Neural progenitor cell (in vitro differentiated cells): Measurements from ENCODE around the gene ADAMTS6. TPM values are rescaled to one million over a fixed set of nuclear protein-coding genes. Genes with fewer than 3 reads are reported as not detected.
"Not testable (repeated sequence)": the region's sequence is repeated elsewhere in the genome, so short reads cannot be mapped to it uniquely, and the experiment has no call there.

Source experiments
- DNase-seq: peaks from one replicate; pipeline ENCODE4 v3.0.0-alpha.2; 2016; ENCODE audit warnings: low spot score
- H2AFZ ChIP-seq: fragments of 200-600 bp; sonication (generic); replicated peaks from 2 replicates; pipeline ENCODE4 v1.6.1; 2016; ENCODE audit warnings: antibody characterized with exemption
- H3F3A ChIP-seq: fragments of 200-600 bp; sonication (generic); 2 replicates; pipeline ENCODE4 v1.6.1; 2016; ENCODE audit warnings: antibody characterized with exemption, low read depth
- H3K27ac ChIP-seq: fragments of 200-600 bp; sonication (generic); 2 replicates; pipeline ENCODE4 v1.5.1; 2016; ENCODE audit warnings: mild to moderate bottlenecking
- H3K27me3 ChIP-seq: fragments of 200-600 bp; sonication (generic); 2 replicates; pipeline ENCODE4 v1.6.1; 2016; ENCODE audit warnings: mild to moderate bottlenecking, moderate library complexity
- H3K36me3 ChIP-seq: fragments of 200-600 bp; sonication (generic); 2 replicates; pipeline ENCODE4 v1.5.1; 2016
- H3K4me1 ChIP-seq: fragments of 200-600 bp; sonication (generic); 2 replicates; pipeline ENCODE4 v1.6.1; 2016; ENCODE audit warnings: mixed run types
- H3K4me2 ChIP-seq: fragments of 200-600 bp; sonication (generic); 2 replicates; pipeline ENCODE4 v1.6.1; 2016
- H3K4me3 ChIP-seq: fragments of 200-600 bp; sonication (generic); 2 replicates; pipeline ENCODE4 v1.5.1; 2016
- H3K79me2 ChIP-seq: fragments of 200-600 bp; sonication (generic); 2 replicates; pipeline ENCODE4 v1.6.1; 2016; ENCODE audit warnings: low read depth
- H3K9ac ChIP-seq: fragments of 200-600 bp; sonication (generic); 2 replicates; pipeline ENCODE4 v1.6.1; 2016
- H3K9me3 ChIP-seq: fragments of 200-600 bp; sonication (generic); 2 replicates; pipeline ENCODE4 v1.5.1; 2016; ENCODE audit warnings: low read depth
- H4K20me1 ChIP-seq: fragments of 200-600 bp; sonication (generic); 2 replicates; pipeline ENCODE4 v1.6.1; 2016; ENCODE audit warnings: low read depth
- H3K27ac Mint-ChIP-seq: 3 replicates; pipeline ENCODE4 v1.8.0; 2021; ENCODE audit warnings: mixed read lengths
- H3K27me3 Mint-ChIP-seq: 2 replicates; pipeline ENCODE4 v1.8.0; 2022; ENCODE audit warnings: low read depth, mild to moderate bottlenecking, inconsistent platforms, moderate library complexity, mixed read lengths; ENCODE audit not compliant: insufficient read depth
- H3K36me3 Mint-ChIP-seq: 3 replicates; pipeline ENCODE4 v1.8.0; 2021; ENCODE audit warnings: mixed read lengths
- H3K4me1 Mint-ChIP-seq: 3 replicates; pipeline ENCODE4 v1.8.0; 2021; ENCODE audit warnings: mixed read lengths
- H3K4me3 Mint-ChIP-seq: 3 replicates; pipeline ENCODE4 v1.8.0; 2021; ENCODE audit warnings: mild to moderate bottlenecking, moderate library complexity, mixed read lengths
- H3K9me3 Mint-ChIP-seq: 3 replicates; pipeline ENCODE4 v1.8.0; 2020; ENCODE audit warnings: mixed read lengths
- EZH2 ChIP-seq: fragments of 200-600 bp; sonication (generic); IDR thresholded peaks from 2 replicates; pipeline ENCODE4 v1.6.1; 2017; ENCODE audit warnings: antibody characterized with exemption, mild to moderate bottlenecking, moderate library complexity
- EZH2phosphoT487 ChIP-seq: fragments of 200-600 bp; sonication (generic); IDR thresholded peaks from 2 replicates; pipeline ENCODE4 v1.6.1; 2017; ENCODE audit warnings: antibody characterized with exemption
- total RNA-seq: library from RNA; depleted of rRNA; stranded (reverse); fragments of >200 nt; gene quantifications from 2 replicates; pipeline ENCODE4 v1.2.3, GENCODE V29; 2015; ENCODE audit warnings: low replicate concordance
- TF ChIP-seq, protein P1 (sequence below): fragments of 200-600 bp; sonication (generic); IDR thresholded peaks from 2 replicates; pipeline ENCODE4 v1.5.1; 2017; ENCODE audit warnings: antibody characterized with exemption, mild to moderate bottlenecking

The ADAMTS6 gene
- total RNA-seq, 1 donor from 2014 or later, result 14.3 TPM

GRCh38 chr5:65324226-65324625, 157.5 kb downstream of the ADAMTS6 start:
- H3K4me1 ChIP-seq, result peaks cover 4% of the 10 kb centered on the region
- no peaks in the 10 kb centered on the region for H4K20me1 ChIP-seq
- no peak overlapping the region for H2AFZ ChIP-seq
- no peak overlapping the region for H3K27ac ChIP-seq
- H3K36me3 ChIP-seq, result no peaks in the 10 kb centered on the region
- H3K27me3 Mint-ChIP-seq, result no peaks in the 10 kb centered on the region
- no peaks in the 10 kb centered on the region for H3K9me3 Mint-ChIP-seq
- H3K4me3 ChIP-seq, result no peak overlapping the region
- H3K4me3 Mint-ChIP-seq, result no peak overlapping the region
- no peaks in the 10 kb centered on the region for H3K36me3 Mint-ChIP-seq
- no peaks in the 10 kb centered on the region for H3K79me2 ChIP-seq
- H3K4me1 Mint-ChIP-seq, result peaks cover 4% of the 10 kb centered on the region
- H3K9me3 ChIP-seq, result no peaks in the 10 kb centered on the region
- TF ChIP-seq EZH2phosphoT487 (no peak), EZH2 (no peak)
- TF ChIP-seq, protein P1, sequence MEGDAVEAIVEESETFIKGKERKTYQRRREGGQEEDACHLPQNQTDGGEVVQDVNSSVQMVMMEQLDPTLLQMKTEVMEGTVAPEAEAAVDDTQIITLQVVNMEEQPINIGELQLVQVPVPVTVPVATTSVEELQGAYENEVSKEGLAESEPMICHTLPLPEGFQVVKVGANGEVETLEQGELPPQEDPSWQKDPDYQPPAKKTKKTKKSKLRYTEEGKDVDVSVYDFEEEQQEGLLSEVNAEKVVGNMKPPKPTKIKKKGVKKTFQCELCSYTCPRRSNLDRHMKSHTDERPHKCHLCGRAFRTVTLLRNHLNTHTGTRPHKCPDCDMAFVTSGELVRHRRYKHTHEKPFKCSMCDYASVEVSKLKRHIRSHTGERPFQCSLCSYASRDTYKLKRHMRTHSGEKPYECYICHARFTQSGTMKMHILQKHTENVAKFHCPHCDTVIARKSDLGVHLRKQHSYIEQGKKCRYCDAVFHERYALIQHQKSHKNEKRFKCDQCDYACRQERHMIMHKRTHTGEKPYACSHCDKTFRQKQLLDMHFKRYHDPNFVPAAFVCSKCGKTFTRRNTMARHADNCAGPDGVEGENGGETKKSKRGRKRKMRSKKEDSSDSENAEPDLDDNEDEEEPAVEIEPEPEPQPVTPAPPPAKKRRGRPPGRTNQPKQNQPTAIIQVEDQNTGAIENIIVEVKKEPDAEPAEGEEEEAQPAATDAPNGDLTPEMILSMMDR, result no peak
- no peak for DNase-seq
- H3K27ac Mint-ChIP-seq, result no peak overlapping the region
- no peaks in the 10 kb centered on the region for H3K27me3 ChIP-seq
- no peak overlapping the region for H3K4me2 ChIP-seq
- no peaks in the 10 kb centered on the region for H3F3A ChIP-seq
- H3K9ac ChIP-seq, result no peak overlapping the region

GRCh38 chr5:65320704-65321103, 161.0 kb downstream of the ADAMTS6 start:
- not testable (repeated sequence) for H3K27ac ChIP-seq, H3K27ac Mint-ChIP-seq, H3K9me3 Mint-ChIP-seq, H3K36me3 Mint-ChIP-seq, H3K36me3 ChIP-seq, H3K4me3 Mint-ChIP-seq, H3K4me1 Mint-ChIP-seq, H3K4me2 ChIP-seq, H3F3A ChIP-seq, H4K20me1 ChIP-seq, H3K79me2 ChIP-seq, DNase-seq, H2AFZ ChIP-seq, H3K4me3 ChIP-seq, H3K9me3 ChIP-seq, H3K27me3 Mint-ChIP-seq, H3K27me3 ChIP-seq, H3K4me1 ChIP-seq, H3K9ac ChIP-seq

GRCh38 chr5:65320250-65320649, 161.5 kb downstream of the ADAMTS6 start:
- DNase-seq, result no peak
- H4K20me1 ChIP-seq, result no peaks in the 10 kb centered on the region
- H3K79me2 ChIP-seq, result no peaks in the 10 kb centered on the region
- TF ChIP-seq, protein P1, result no peak
- TF ChIP-seq EZH2 (no peak), EZH2phosphoT487 (no peak)
- no peak overlapping the region for H3K4me2 ChIP-seq
- no peaks in the 10 kb centered on the region for H3K4me1 ChIP-seq
- H3K27me3 ChIP-seq, result no peaks in the 10 kb centered on the region
- Mint-ChIP-seq H3K27ac (no peak overlapping the region), H3K4me1 (no peaks in the 10 kb centered on the region), H3K4me3 (no peak overlapping the region), H3K27me3 (no peaks in the 10 kb centered on the region), H3K36me3 (no peaks in the 10 kb centered on the region), H3K9me3 (no peaks in the 10 kb centered on the region)
- H3K9me3 ChIP-seq, result no peaks in the 10 kb centered on the region
- no peak overlapping the region for H3K27ac ChIP-seq
- no peaks in the 10 kb centered on the region for H3K36me3 ChIP-seq
- H3K9ac ChIP-seq, result no peak overlapping the region
- no peaks in the 10 kb centered on the region for H3F3A ChIP-seq
- no peak overlapping the region for H2AFZ ChIP-seq
- no peak overlapping the region for H3K4me3 ChIP-seq

DNA sequence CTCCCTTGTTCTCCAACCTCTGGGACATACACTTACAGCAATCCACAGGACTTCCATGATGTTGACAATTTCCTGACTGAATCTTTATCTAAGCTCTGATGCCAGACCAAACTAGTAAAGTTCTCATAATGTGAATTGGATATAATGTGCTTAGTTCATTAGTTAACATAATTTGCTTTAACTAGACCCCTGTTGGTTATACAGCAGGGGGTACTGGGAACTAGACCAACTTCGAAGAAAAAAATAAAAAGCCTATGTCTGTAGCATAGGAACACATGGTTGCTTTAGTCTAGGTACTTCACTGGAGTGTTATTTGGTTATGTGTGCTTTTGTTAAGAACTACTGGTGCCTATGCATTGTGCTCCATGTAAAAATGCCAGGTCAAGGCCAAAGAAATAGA, 173.8 kb downstream of the ADAMTS6 start:
- H3K4me1 Mint-ChIP-seq, result no peaks in the 10 kb centered on the region
- no peaks in the 10 kb centered on the region for H3F3A ChIP-seq
- H3K27ac ChIP-seq, result no peak overlapping the region
- no peak overlapping the region for H3K9ac ChIP-seq
- TF ChIP-seq, protein P1, result no peak
- TF ChIP-seq EZH2phosphoT487, result no peak
- no peak for TF ChIP-seq EZH2
- no peak overlapping the region for H3K4me3 Mint-ChIP-seq
- peaks cover 3% of the 10 kb centered on the region for H3K9me3 Mint-ChIP-seq
- no peaks in the 10 kb centered on the region for H4K20me1 ChIP-seq
- no peaks in the 10 kb centered on the region for H3K79me2 ChIP-seq
- no peaks in the 10 kb centered on the region for H3K27me3 ChIP-seq
- H3K36me3 ChIP-seq, result no peaks in the 10 kb centered on the region
- no peak for DNase-seq
- H3K4me2 ChIP-seq, result no peak overlapping the region
- H3K27ac Mint-ChIP-seq, result no peak overlapping the region
- no peak overlapping the region for H2AFZ ChIP-seq
- no peaks in the 10 kb centered on the region for H3K27me3 Mint-ChIP-seq
- no peaks in the 10 kb centered on the region for H3K4me1 ChIP-seq
- H3K9me3 ChIP-seq, result no peaks in the 10 kb centered on the region
- no peaks in the 10 kb centered on the region for H3K36me3 Mint-ChIP-seq
- H3K4me3 ChIP-seq, result no peak overlapping the region
